Esophagus squamous epithelium (tissue), 5 donors: Measurements from ENCODE around the gene GNAI2. TPM values are rescaled to one million over a fixed set of nuclear protein-coding genes. Genes with fewer than 3 reads are reported as not detected.

Source experiments
- DNase-seq: peaks from one replicate; lab custom pipeline; 2025; lab: John Stamatoyannopoulos, UW
- H3K27ac ChIP-seq, 4 donors: fragments of 200-600 bp; sonication (generic); one replicate each; pipeline ENCODE4 v1.5.1; 2016 to 2019; ENCODE audit warnings: mild to moderate bottlenecking in 1 of 4
- H3K27me3 ChIP-seq, 4 donors: fragments of 200-600 bp; sonication (generic); 1 replicate in 3 of 4; 2 replicates in 1 of 4; pipeline versions ENCODE4 v1.5.1 to v1.6.0; 2017 to 2021; ENCODE audit warnings: antibody characterized with exemption in 1 of 4
- H3K36me3 ChIP-seq, 3 donors: fragments of 200-600 bp; sonication (generic); one replicate each; pipeline ENCODE4 v1.5.1; 2016 to 2019
- H3K4me1 ChIP-seq, 3 donors: fragments of 200-600 bp; sonication (generic); one replicate each; pipeline ENCODE4 v1.5.1; 2017 to 2019
- H3K4me3 ChIP-seq, 4 donors: fragments of 200-600 bp; sonication (generic); 1 replicate in 3 of 4; 2 replicates in 1 of 4; pipeline ENCODE4 v1.5.1; 2016 to 2019; ENCODE audit warnings: mild to moderate bottlenecking in 2 of 4, moderate library complexity in 1 of 4
- H3K9me3 ChIP-seq, 3 donors: fragments of 200-600 bp; sonication (generic); one replicate each; pipeline ENCODE4 v1.5.1; 2016 to 2019
- CTCF ChIP-seq, 6 experiments: fragments of 450-650 bp in 4 of 6; fragments of 200-600 bp in 2 of 6; sonication (generic) in 2 of 6; IDR thresholded peaks; one replicate each; pipeline ENCODE4 v1.5.1; 2016 to 2019; ENCODE audit warnings: antibody characterized with exemption in 6 of 6, mild to moderate bottlenecking in 4 of 6, moderate library complexity in 4 of 6
- POLR2A ChIP-seq, 4 donors: fragments of 450-650 bp; IDR thresholded peaks; one replicate each; pipeline ENCODE4 v1.6.1; 2017; ENCODE audit warnings: antibody characterized with exemption in 4 of 4, mild to moderate bottlenecking in 4 of 4, moderate library complexity in 3 of 4
- WGBS, 2 donors: methylation state at CpG; one replicate each; pipeline ENCODE4 v1.1.5; 2018; 5-methylcytosine and 5-hydroxymethylcytosine counted together
- intact Hi-C: fragments of 100-400 bp; cut with DNase I; formaldehyde crosslinking; loops from one replicate; pipeline ENCODE4 v1.15.0; 2022
- total RNA-seq, 4 donors: library from RNA; depleted of rRNA; stranded (reverse); fragments of >200 nt; gene quantifications; one replicate each; pipeline ENCODE4 v1.1.0, GENCODE V29; 2016
- donor health status: DM: yes; HTN: yes; CAD: no.

Gene GNAI2
- total RNA-seq, 4 donors from 2014 or later, result 39.8 to 122 (median 76.5) TPM

GRCh38 chr3:50214824-50215223, 21.2 kb upstream of the GNAI2 start:
- intact Hi-C loops, result no loop called here
- WGBS, 2 donors, result 65 to 75% methylated on average over 7 to 9 of the region's 10 CpGs
- H3K36me3 ChIP-seq, result no peaks in the 10 kb centered on the region
- DNase-seq, result no peak
- H3K4me1 ChIP-seq, result peaks cover 0 to 11% (median 0%) of the 10 kb centered on the region in 3 donors
- no peaks in the 10 kb centered on the region for H3K9me3 ChIP-seq
- TF ChIP-seq CTCF (IDR thresholded peaks at IDR 0.05) (no peak), POLR2A (IDR thresholded peaks at IDR 0.05) (no peak)
- no peak overlapping the region for H3K27ac ChIP-seq
- H3K4me3 ChIP-seq, result no peak overlapping the region
- peaks cover 0 to 6% (median 0%) of the 10 kb centered on the region in 4 donors for H3K27me3 ChIP-seq

- Histone ChIP-seq H3K9me3 (no peaks in the 10 kb centered on the region), H3K27me3 (peaks cover 0 to 6% (median 0%) of the 10 kb centered on the region in 4 donors), H3K4me1 (peaks cover 0 to 11% (median 0%) of the 10 kb centered on the region in 3 donors), H3K36me3 (no peaks in the 10 kb centered on the region), H3K27ac (no peak overlapping the region), H3K4me3 (no peak overlapping the region)
- WGBS, 2 donors, result no CpG with 5 or more reads among the region's 9 CpGs
- intact Hi-C loops, result no loop called here
- no peak for DNase-seq
- TF ChIP-seq POLR2A (IDR thresholded peaks at IDR 0.05) (no peak), CTCF (IDR thresholded peaks at IDR 0.05) (no peak)
These were observed 20.5 kb upstream of the GNAI2 start for GRCh38 chr3:50215529-50215928.

- TF ChIP-seq POLR2A (IDR thresholded peaks at IDR 0.05) (no peak), CTCF (IDR thresholded peaks at IDR 0.05) (no peak)
- H3K4me1 ChIP-seq, result peaks cover 0 to 11% (median 3%) of the 10 kb centered on the region in 3 donors
- no peak overlapping the region for H3K4me3 ChIP-seq
- H3K36me3 ChIP-seq, result no peaks in the 10 kb centered on the region
- intact Hi-C loops, result no loop called here
- H3K27me3 ChIP-seq, result no peaks in the 10 kb centered on the region
- DNase-seq, result no peak
- no peak overlapping the region for H3K27ac ChIP-seq
- no peaks in the 10 kb centered on the region for H3K9me3 ChIP-seq
- WGBS, 2 donors, result 25 to 31% methylated on average over 3 of the region's 10 CpGs
These were observed 18.3 kb upstream of the GNAI2 start for GRCh38 chr3:50217681-50218080.

- Histone ChIP-seq H3K27me3 (no peaks in the 10 kb centered on the region), H3K36me3 (no peaks in the 10 kb centered on the region), H3K27ac (no peak overlapping the region), H3K9me3 (no peaks in the 10 kb centered on the region), H3K4me1 (peaks cover 0 to 11% (median 3%) of the 10 kb centered on the region in 3 donors), H3K4me3 (no peak overlapping the region)
- WGBS, 2 donors, result 93 to 96% methylated on average over 5 to 17 of the region's 17 CpGs
- no peak for DNase-seq
- intact Hi-C loops, result no loop called here
- TF ChIP-seq POLR2A (IDR thresholded peaks at IDR 0.05) (no peak), CTCF (IDR thresholded peaks at IDR 0.05) (no peak)
These were observed 17.6 kb upstream of the GNAI2 start for GRCh38 chr3:50218448-50218847.

GRCh38 chr3:50219285-50219684, 16.7 kb upstream of the GNAI2 start:
- TF ChIP-seq POLR2A (IDR thresholded peaks at IDR 0.05) (no peak), CTCF (IDR thresholded peaks at IDR 0.05) (no peak)

More at GRCh38 chr3:50219285-50219684, 16.7 kb upstream of the GNAI2 start:
- Histone ChIP-seq H3K36me3 (no peaks in the 10 kb centered on the region), H3K4me3 (no peak overlapping the region), H3K9me3 (no peaks in the 10 kb centered on the region), H3K27me3 (no peaks in the 10 kb centered on the region), H3K27ac (no peak overlapping the region), H3K4me1 (peaks cover 0 to 11% (median 3%) of the 10 kb centered on the region in 3 donors)
- DNase-seq, result no peak
- intact Hi-C loops, result no loop called here
- WGBS, 2 donors, result 86 to 90% methylated on average over 5 of the region's 5 CpGs
